Measurements from ENCODE around the gene CENPN.

CENPN gene

DNA sequence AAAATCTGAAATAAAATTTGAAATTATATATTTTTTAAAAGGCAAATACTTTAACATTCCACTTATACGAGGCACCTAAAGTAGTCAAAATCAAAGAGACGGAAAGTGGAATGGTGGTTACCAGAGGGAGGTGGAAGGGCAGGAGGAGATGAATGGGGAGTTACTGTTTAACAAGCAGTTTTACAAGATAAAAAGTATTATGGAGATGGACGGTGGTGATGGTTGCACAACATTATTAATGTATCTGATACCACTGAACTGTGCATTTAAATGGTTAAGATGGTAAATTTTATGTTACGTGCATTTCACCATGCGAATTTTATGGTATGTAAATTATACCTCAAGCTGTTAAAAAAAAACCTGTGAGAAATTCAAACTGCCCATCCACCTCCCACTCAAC lies 5.7 kb upstream of the CENPN start:
- TF ChIP-seq, protein P1, sequence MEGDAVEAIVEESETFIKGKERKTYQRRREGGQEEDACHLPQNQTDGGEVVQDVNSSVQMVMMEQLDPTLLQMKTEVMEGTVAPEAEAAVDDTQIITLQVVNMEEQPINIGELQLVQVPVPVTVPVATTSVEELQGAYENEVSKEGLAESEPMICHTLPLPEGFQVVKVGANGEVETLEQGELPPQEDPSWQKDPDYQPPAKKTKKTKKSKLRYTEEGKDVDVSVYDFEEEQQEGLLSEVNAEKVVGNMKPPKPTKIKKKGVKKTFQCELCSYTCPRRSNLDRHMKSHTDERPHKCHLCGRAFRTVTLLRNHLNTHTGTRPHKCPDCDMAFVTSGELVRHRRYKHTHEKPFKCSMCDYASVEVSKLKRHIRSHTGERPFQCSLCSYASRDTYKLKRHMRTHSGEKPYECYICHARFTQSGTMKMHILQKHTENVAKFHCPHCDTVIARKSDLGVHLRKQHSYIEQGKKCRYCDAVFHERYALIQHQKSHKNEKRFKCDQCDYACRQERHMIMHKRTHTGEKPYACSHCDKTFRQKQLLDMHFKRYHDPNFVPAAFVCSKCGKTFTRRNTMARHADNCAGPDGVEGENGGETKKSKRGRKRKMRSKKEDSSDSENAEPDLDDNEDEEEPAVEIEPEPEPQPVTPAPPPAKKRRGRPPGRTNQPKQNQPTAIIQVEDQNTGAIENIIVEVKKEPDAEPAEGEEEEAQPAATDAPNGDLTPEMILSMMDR (IDR thresholded peaks at IDR 0.05; ENCODE audit: control extremely low read depth, extremely low read depth, low read depth, missing control alignments): no peak
- no peak for DNase-seq (ENCODE audit: extremely low spot score)
- ChIA-PET CTCF (interaction anchor here (0.9 to 15.9 kb wide), 2 partner anchors 20 to 32 kb away, joined by 4 to 169 read pairs; partner anchors contain the start of gene ATMIN), POLR2A (no interaction called here)

DNA sequence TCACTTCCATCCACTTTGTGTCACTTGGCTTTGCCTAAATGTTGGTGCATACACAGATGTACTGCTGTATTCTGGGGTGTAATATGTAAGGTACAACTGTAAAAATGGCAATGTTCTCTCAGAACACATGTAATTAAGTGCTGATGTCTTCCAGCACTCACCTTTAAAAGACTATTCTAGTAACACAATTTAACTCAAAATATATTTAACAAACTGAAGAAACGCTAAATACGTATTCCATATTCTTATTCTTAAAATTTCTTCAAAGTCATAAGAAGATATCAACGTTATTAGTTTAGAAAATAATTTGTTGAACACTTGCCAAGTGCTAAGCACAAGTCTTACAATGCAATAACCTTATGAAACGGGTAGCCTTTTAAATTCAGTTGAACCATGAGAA lies 4.0 kb upstream of the CENPN start:
- DNase-seq (ENCODE audit: extremely low spot score): no peak
- CTCF ChIA-PET: interaction anchor here (1.0 to 15.9 kb wide), 7 partner anchors 9 to 736 kb away, joined by 3 to 169 read pairs (median 10); partner anchors contain the start of gene ATMIN
- POLR2A ChIA-PET: no interaction called here
- TF ChIP-seq, protein P1 (IDR thresholded peaks at IDR 0.05; ENCODE audit: control extremely low read depth, extremely low read depth, low read depth, missing control alignments): no peak

DNA sequence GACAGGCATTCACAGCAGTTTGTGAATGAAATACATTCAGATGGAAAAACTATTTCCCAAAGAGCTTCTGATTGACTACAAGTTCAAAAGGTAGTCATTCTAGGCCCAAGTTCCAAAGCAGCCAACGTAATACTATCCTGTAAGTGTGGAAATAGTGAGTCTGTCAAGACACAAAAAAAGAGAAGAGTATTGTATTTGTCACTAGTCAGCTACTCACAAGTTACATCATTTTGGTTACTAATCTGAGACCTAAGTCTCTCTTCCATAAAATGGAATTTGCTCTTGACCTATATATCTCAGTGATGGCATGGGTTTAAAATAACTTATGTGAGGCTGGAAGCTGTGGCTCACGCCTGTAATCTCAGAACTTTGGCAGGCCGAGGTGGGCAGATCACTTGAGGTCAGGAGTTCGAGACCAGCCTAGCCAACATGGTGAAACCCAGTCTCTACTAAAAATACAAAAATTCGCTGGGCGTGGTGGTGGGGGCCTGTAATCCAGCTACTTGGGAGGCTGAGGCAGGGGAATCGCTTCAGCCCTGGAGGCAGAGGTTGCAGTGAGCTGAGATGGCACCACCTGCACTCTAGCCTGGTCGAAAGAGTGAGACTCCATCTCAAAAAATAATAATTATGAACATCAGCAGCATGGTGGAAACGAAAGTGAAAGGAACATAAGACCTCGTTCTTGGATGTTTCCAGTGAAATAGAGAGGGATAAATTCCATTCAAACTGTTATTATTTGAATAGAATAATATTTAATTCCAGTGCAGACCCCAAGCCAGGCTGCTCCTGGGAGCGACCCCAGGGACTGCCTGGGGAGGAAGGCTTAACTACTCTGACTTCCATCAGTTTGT lies 3.2 kb upstream of the CENPN start:
- no peak for DNase-seq (ENCODE audit: extremely low spot score)
- ChIA-PET POLR2A (no interaction called here), CTCF (interaction anchor here (0.6 to 15.9 kb wide), 14 partner anchors 10 to 1226 kb away, joined by 3 to 169 read pairs (median 6); partner anchors contain the start of gene ATMIN)
- TF ChIP-seq, protein P1 (IDR thresholded peaks at IDR 0.05; ENCODE audit: control extremely low read depth, extremely low read depth, low read depth, missing control alignments): no peak

DNA sequence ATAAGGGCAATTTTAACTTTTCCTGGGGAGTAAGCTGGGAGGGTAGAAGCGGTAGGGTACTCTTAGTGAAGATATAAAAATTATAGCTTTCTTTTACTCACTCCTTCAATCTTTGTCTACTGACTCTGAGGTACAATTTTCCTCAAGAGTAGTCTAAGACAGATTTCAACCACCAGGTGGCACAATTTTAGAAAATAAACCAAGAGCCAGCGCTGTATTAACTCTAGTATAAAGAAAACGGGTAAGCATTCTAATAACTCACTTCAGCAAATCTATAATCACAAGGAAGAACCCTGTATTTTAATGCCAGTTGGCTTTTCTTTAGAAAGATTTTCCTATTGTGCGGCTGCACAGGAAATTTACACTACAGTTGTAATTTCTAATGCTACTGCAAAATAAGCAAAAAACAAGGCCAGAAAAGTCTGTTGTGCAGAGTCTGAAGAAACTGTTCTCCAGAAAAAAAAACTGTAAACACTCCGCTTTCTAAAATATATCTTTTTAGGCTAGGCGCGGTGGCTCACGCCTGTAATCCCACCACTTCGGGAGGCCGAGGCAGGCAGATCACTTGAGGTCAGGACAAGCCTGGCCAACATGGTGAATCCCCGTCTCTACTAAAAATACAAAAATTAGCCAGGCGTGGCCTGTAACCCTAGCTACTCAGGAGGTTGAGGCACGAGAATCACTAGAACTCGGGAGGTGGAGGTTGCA lies 2.2 kb upstream of the CENPN start:
- ChIA-PET CTCF (interaction anchor here (0.6 to 15.9 kb wide), 15 partner anchors 8 to 1225 kb away, joined by 3 to 169 read pairs (median 6); partner anchors contain the start of gene ATMIN), POLR2A (no interaction called here)
- DNase-seq (ENCODE audit: extremely low spot score): peak; percentile 25
- TF ChIP-seq, protein P1 (IDR thresholded peaks at IDR 0.05; ENCODE audit: control extremely low read depth, extremely low read depth, low read depth, missing control alignments): peak; percentile 55

DNA sequence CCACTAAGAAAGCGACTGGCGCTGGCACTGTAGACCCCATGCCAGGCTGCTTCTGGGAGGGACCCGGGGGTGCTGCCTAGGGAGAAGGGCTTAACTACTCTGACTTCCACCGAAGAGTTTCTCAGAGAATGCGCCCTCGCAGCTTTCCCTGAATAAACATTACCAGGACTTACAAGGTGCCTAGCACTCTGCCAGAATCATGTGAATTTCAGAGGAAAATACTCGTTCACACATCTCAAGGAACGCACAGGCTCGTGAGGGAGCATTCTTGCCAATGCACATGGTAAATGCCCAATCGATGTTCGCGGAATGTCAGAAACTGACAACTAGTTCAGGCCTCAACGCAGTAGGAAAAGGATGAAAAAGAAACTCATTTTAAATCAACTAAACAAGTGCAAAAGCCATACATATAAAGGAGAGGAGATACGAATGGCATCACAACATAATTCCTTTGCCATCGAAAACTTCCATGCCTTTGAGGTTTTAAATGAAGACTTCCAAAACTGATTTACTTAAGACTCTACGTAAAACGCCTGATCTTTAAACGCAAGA lies 1.3 kb upstream of the CENPN start:
- CTCF ChIA-PET: interaction anchor here (0.8 to 15.9 kb wide), 6 partner anchors 9 to 28 kb away, joined by 3 to 169 read pairs (median 8); partner anchors contain the start of gene ATMIN
- POLR2A ChIA-PET: no interaction called here
- no peak for DNase-seq (ENCODE audit: extremely low spot score)
- TF ChIP-seq, protein P1 (IDR thresholded peaks at IDR 0.05; ENCODE audit: control extremely low read depth, extremely low read depth, low read depth, missing control alignments): no peak

DNA sequence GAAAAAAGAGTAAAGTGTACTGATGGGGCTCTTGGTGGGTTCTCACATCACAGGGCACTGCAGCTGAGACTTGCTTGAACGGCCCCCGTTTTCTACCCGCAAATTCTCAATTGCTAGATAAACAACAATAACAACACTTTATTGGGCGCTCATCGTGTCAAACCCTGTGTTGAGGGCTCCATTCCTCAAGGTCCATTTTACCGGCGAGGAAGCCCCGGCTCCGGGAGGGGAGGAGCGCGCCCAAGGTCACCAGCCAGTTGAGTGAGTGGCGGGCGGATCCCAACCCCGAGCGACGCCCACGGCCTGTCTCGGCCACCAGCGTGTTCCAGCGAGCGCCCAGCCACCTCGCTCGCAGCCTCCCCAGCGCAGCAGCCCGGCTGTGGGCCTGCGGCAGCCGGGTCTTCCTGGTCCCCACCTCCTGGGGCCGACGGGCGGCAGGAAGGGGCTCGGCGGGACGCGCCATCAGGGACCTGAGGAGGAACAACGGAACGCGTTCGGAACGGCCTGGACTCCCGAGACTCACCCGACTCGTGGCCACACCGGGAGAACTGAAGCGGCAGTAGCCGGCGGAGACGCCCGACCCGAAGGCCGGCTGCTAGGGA lies 702 bp upstream of the CENPN start:
- POLR2A ChIA-PET: interaction anchor here (1.0 kb wide), 1 partner anchor 71 kb away, joined by 3 read pairs; the partner anchor contains the start of gene C16orf46
- CTCF ChIA-PET: interaction anchor here (0.6 to 15.9 kb wide), 3 partner anchors 10 to 27 kb away, joined by 3 to 169 read pairs (median 3); partner anchors contain the start of gene ATMIN
- TF ChIP-seq, protein P1 (IDR thresholded peaks at IDR 0.05; ENCODE audit: control extremely low read depth, extremely low read depth, low read depth, missing control alignments): no peak
- peak; percentile 64 for DNase-seq (ENCODE audit: extremely low spot score)

Data from GM10248 (cell line).